HuH-7.5 (cell line): ENCODE data around the gene TBC1D22A.
"Not testable (repeated sequence)": the region's sequence is repeated elsewhere in the genome, so short reads cannot be mapped to it uniquely, and the experiment has no call there.

Source experiments
- DNase-seq: peaks from one replicate; pipeline ENCODE4 v3.0.0; 2011; ENCODE audit warnings: low spot score

The TBC1D22A gene

DNA sequence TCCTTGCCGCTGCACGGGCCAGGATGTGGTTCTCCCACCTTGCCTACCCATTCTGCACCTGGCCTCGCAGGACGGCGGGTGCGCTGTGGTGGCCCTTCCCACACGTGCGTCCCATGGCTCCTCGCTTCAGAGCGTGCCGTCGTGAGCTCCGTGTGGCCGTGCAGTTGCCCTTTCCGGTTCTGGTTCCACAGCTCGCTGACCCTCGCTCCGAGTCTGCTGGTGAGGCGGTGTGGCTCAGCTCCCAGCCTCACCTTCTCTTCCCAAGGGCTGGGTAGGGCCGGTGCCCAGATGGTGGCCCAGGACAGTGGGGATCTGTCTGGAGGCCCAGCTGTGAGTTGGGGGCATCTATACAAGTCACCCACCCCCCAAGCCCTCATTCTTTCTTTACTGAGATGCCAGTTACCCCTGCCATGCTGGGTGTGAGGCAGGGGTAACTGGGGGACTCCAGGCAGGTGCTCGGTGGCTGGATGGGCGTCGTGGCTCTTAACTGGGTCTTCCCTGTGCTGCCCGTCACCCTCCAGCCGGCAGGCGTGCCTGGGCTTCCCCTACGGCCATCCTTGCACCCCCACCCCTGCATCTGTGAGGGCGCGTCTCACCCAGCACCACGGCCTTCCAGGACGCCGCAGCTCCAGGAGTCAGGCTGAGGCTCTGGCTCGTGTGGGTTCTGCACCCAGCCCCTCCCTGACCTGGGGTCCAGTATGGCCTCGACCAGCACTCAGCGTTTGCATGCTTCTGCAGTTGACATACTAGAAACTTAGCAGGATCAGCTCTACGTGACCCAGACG, 395.2 kb downstream of the TBC1D22A start:
- no peak for DNase-seq

GRCh38 chr22:47158457-47158856, 396.0 kb downstream of the TBC1D22A start:
- no peak for DNase-seq

GRCh38 chr22:47159592-47159991, 397.1 kb downstream of the TBC1D22A start:
- DNase-seq, result no peak

DNA sequence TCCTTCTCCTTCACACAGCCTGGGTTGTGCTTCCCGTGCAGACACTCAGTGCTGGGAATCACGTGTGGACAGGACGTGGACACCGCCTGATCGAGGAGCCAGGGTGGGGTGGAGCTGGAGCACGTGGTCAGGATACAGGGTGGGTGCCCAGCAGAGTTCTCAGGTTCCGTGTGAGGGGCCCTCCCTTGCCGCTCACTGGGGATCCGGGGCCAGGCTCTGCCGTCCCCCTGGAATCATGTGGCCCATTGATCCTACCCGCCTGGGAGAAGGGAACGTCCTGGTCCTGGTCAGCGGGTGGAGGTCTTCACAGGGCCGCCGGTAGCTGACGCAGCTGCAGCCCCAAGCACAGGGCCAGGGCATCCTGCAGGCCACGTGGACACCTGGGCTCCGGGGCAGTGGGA, 397.7 kb downstream of the TBC1D22A start:
- DNase-seq, result no peak

GRCh38 chr22:47160781-47161520, 398.5 kb downstream of the TBC1D22A start:
- DNase-seq, result no peak

DNA sequence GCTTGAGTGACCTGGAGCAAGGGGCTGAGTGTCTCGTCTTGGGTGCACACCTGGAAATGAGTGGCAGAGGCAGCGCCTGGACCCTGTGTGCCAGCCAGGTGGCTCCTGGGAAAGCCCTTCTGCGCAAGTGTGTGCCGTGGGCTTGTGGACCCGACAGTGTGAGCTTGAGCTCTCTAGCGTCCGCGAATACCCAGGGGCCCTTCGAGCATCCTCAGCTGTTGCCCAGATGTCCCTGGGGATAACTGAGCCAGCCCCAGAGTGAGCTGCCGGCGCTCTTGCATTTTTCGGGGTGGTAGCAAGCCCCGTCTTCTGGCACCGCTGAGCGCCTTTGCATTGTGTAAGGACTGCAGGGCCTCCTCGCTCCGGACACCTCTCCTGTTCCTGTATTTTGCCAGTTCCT, 399.2 kb downstream of the TBC1D22A start:
- DNase-seq, result no peak

GRCh38 chr22:47162865-47163264, 400.4 kb downstream of the TBC1D22A start:
- DNase-seq, result no peak

DNA sequence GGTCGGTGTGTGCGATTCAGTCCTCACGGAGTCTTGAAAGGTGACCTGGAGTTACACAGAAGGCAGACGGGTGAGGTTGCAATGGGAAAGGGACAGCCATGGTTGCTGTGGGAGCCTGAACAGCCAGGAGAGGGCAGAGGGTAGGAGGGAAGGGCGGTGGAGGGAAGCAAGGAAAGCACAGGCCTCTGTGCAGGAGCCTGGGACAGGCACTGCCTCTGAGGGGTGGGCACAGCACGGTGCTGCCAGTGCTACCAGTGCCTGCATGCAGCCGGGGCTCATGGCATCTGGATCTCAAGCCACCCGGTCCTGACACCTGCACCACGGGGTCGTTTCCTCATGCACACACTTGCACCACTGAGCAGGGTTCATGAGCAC, 401.0 kb downstream of the TBC1D22A start:
- DNase-seq, result no peak

DNA sequence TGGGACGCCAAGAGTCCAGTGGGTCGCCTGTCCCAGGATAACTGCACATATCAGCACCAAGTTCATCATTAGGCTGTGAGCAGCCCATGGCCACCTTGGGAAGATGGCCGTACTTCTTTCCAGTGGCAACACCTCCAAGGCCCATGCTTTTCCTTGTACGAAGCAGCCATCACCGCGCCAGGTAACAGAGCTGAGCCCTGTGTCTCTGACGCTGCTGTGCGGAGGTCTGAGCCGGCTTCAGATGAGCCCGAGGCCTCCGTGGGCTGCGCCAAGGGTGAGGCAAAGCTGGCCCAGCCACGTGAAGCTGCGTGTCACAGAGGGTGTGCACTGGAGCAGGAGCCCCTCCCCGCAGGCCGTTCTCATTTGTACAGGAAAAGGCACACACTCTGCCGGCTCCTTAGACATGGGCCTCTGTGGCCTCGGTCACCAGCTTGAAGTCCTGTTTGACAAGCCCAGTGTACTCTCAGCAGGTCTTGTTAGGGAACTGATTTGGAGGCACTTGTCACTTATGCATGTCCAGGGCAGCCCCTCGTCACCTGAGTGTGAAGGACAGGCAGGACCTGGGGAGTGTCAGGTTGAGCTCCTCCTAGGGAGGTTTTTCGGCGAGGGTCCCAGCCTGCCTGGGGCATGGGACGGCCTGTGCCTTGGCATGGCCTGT, 401.5 kb downstream of the TBC1D22A start:
- no peak for DNase-seq

GRCh38 chr22:47164514-47165337, 402.3 kb downstream of the TBC1D22A start:
- no peak for DNase-seq

DNA sequence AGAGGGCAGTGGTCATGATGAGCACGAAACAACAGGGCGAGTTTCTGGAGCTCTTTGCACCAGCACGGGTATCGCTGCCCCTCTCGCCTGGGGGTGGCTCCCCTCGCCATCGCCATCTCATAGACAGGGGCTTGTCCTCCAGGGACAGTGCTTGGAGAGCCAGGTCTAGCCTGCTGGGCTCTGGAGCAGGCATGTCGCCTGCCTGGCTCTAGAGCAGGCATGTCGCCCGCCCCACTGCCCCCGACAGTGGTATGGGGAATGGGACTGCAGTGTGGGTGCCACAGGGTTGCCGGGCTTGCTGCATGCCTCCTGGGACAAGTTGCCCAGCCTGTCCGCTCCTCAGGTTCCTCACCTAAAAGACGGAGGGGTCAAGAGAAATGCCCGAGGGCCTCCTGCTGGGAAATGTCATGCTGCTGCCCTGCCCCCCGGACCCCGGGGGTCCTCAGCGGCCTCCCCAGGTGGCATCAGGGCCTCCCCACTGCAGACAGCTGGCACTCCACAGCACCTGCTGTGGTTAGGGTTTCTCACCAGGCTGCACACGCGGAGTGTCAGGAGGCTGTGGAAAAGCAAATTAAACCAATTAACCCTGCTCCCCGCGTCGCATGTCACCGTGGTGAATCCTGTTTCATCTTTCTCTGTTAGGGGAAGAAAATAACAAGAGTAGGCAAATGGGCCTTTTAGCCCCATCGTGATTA, 403.0 kb downstream of the TBC1D22A start:
- no peak for DNase-seq

DNA sequence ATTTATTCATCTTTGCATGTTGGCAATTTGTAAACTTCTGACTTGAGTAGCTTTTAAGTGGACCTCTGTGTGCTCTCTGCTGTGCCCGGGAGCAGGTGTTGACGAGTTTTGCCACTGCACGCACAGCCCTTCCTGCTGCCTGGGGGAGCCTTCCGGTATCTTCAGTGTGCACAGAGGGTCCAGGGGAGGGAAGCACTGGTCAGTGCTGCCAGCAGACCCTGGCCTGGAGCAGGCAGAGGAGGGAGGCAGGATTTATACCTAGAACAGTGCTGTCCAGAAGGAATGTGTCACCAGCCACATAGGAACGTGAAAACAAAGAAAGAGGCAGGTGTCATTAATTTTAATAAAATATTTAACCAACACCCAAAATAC, 403.6 kb downstream of the TBC1D22A start:
- no peak for DNase-seq

GRCh38 chr22:47166446-47167016, 404.1 kb downstream of the TBC1D22A start:
- no peak for DNase-seq

DNA sequence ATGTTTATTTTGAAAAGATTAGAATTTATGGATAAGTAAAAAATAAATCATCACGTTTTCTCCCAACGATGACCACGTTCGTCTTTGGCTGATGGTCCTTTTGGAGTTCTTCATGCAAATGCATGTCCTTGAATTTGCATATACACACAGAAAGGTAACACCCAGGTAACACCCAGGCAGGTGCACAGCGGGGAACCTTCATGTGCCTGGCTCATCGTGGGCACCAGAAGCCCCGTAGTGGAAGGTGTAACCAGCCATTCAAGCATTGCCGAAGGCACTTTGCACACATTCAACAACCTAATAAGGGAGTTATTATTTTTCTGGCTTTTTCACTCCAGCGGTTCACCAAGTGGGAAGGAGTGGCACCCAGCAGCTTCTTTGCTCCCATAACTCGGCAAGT, 404.6 kb downstream of the TBC1D22A start:
- no peak for DNase-seq

GRCh38 chr22:47167921-47168320, 405.5 kb downstream of the TBC1D22A start:
- not testable (repeated sequence) for DNase-seq

DNA sequence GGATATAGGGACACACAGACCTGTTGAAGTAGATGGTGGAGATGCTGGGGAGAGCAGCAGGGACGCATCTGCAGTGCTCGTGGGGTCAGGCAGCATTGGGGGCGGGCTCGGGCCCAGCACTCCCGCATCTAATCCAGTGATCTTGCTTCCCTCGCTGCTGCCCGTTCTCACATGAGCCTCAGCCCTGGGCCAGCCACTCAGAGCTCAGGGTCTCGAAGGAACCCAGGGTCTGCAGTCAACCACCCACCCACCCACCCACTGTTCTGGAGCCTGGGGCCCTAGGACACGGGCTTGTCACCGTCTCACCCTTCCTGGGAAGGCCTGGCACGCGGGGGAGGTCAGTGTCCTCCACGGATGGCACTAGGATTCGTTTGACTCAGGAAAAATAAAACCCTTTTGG, 406.0 kb downstream of the TBC1D22A start:
- DNase-seq, result no peak

DNA sequence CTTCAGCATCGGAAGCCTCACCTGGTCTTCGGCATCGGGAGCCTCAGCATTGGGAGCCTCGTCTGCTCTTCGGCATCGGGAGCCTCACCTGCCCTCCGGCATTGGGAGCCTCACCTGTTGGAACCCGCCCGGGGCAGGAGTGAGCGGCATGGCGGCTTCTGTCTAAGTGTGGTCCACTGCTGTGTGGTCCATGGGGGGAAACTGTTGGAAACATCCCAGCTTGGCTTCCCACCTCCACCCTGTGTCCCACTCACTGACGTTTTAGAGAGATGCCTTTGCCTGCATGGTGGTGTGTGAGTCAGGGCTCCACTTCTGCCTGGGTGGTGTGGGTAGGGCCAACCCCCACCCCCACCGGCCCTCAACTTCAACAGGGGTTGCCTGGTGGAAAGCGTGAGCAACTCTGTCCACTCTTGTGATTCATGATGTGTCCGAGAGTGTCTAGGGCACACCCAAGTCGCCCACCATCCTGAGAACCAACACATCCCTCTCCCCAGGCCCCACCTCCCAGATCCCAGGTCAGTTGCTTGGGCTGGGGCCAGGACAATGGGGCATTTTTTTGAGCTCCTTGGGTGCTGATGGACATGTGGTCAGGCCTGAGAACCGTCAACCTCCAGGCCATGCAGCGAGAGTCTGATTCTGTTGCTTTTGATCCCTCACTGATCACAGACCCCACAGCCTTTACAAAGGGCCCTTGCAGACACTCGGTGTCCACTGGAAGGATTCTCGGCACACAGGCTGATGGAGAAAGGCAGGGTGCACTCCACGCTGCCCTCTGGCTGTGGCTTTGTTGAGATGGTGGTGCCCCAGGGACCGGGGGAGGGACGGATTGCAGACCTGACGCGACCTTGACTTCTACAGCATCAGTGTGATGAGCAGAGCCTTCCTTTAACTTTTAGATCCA, 406.7 kb downstream of the TBC1D22A start:
- DNase-seq, result peak; percentile 61

- no peak for DNase-seq
Measured at GRCh38 chr22:47169801-47170140, 407.3 kb downstream of the TBC1D22A start.

- DNase-seq, result not testable (repeated sequence)
Measured at GRCh38 chr22:47170511-47171440, 408.3 kb downstream of the TBC1D22A start.
